SU-DHL-6 (cell line): ENCODE data around the gene NDUFV1.
"Not testable (repeated sequence)": the region's sequence is repeated elsewhere in the genome, so short reads cannot be mapped to it uniquely, and the experiment has no call there.

Experiments used
- H2AFZ ChIP-seq: fragments of 200-600 bp; sonication (generic); 2 replicates; pipeline ENCODE4 v1.6.1; 2014; ENCODE audit warnings: low read depth, mild to moderate bottlenecking, moderate library complexity, mixed read lengths, antibody characterized with exemption, low read length; ENCODE audit not compliant: severe bottlenecking
- H3F3A ChIP-seq: fragments of 200-600 bp; shearing (Covaris generic); 2 replicates; pipeline ENCODE4 v1.6.0; 2016; ENCODE audit warnings: antibody characterized with exemption, mild to moderate bottlenecking; ENCODE audit not compliant: insufficient read depth
- H3K27ac ChIP-seq: fragments of 200-600 bp; sonication (generic); 2 replicates; pipeline ENCODE4 v1.5.1; 2016; ENCODE audit warnings: low read depth, mild to moderate bottlenecking, low read length, moderate library complexity, mixed read lengths
- H3K27me3 ChIP-seq: fragments of 200-600 bp; sonication (generic), shearing (Covaris generic); 2 replicates; pipeline ENCODE4 v1.6.0; 2014; ENCODE audit warnings: mild to moderate bottlenecking, low read length
- H3K36me3 ChIP-seq: fragments of 200-600 bp; sonication (generic); 2 replicates; pipeline ENCODE4 v1.6.1; 2014; ENCODE audit warnings: mild to moderate bottlenecking, low read length, mixed read lengths
- H3K4me2 ChIP-seq: fragments of 300-600, 200-600 bp; shearing (Covaris generic), sonication (generic); 2 replicates; pipeline ENCODE4 v1.6.0; 2014; ENCODE audit warnings: low read length, low read depth, mild to moderate bottlenecking; ENCODE audit not compliant: poor library complexity, severe bottlenecking
- H3K4me3 ChIP-seq: fragments of 200-600 bp; sonication (generic); 2 replicates; pipeline ENCODE4 v1.5.1; 2014; ENCODE audit warnings: antibody characterized with exemption, low read length, mild to moderate bottlenecking, mixed read lengths; ENCODE audit not compliant: insufficient read depth, poor library complexity, severe bottlenecking
- H3K79me2 ChIP-seq: fragments of 200-600 bp; sonication (generic); 2 replicates; pipeline ENCODE4 v1.6.1; 2014; ENCODE audit warnings: mild to moderate bottlenecking, low read length, moderate library complexity; ENCODE audit not compliant: insufficient read depth
- H3K9ac ChIP-seq: fragments of 200-600 bp; sonication (generic); 2 replicates; pipeline ENCODE4 v1.7.0; 2014; ENCODE audit warnings: mild to moderate bottlenecking, low read length
- H3K9me2 ChIP-seq: fragments of 200-600 bp; sonication (generic); replicated peaks from 2 replicates; pipeline ENCODE4 v1.6.1; 2014; ENCODE audit warnings: low read length; ENCODE audit not compliant: insufficient read depth
- H3K9me3 ChIP-seq: fragments of 200-600 bp; sonication (generic); 2 replicates; pipeline ENCODE4 v1.6.1; 2014; ENCODE audit warnings: low read length, mixed read lengths; ENCODE audit not compliant: insufficient read depth
- H4K20me1 ChIP-seq: fragments of 200-600 bp; sonication (generic); 2 replicates; pipeline ENCODE4 v1.6.1; 2014; ENCODE audit warnings: low read depth, mild to moderate bottlenecking, antibody characterized with exemption, low read length, moderate library complexity, mixed read lengths
- CTCF ChIP-seq: fragments of 200-600 bp; sonication (generic); IDR thresholded peaks from one replicate; pipeline ENCODE4 v1.5.1; 2017; ENCODE audit warnings: antibody characterized with exemption, mild to moderate bottlenecking, low read length, moderate library complexity; ENCODE audit not compliant: insufficient read depth, poor library complexity, severe bottlenecking
- EZH2phosphoT487 ChIP-seq: fragments of 200-600 bp; sonication (generic), shearing (Covaris generic); conservative IDR thresholded peaks from 2 replicates; pipeline ENCODE4 v1.6.1; 2018; ENCODE audit warnings: mild to moderate bottlenecking, antibody characterized with exemption, low read length, moderate library complexity, mixed read lengths

NDUFV1 gene

GRCh38 chr11:67634366-67635230, 27.9 kb downstream of the NDUFV1 start:
- Histone ChIP-seq H3K4me2 (no peak overlapping the region), H2AFZ (no peak overlapping the region), H3K27me3 (no peaks in the 10 kb centered on the region), H3K9me2 (no peaks in the 10 kb centered on the region), H3K4me3 (no peak overlapping the region), H3K9me3 (no peaks in the 10 kb centered on the region), H3K27ac (no peak overlapping the region), H3K9ac (no peak overlapping the region), H3F3A (peaks cover 4% of the 10 kb centered on the region; the same call in 1 of the 2 replicates), H4K20me1 (no peaks in the 10 kb centered on the region), H3K79me2 (no peaks in the 10 kb centered on the region), H3K36me3 (no peaks in the 10 kb centered on the region)
- TF ChIP-seq CTCF (no peak), EZH2phosphoT487 (no peak)

- H3K4me2 ChIP-seq, result no peak overlapping the region
- H3K79me2 ChIP-seq, result no peaks in the 10 kb centered on the region
- no peaks in the 10 kb centered on the region for H4K20me1 ChIP-seq
- H3K36me3 ChIP-seq, result no peaks in the 10 kb centered on the region
- H3K27ac ChIP-seq, result no peak overlapping the region
- 0 out of 2 replicates have a peak, but pooled peaks cover 2% of the 10 kb centered on the region for H3F3A ChIP-seq
- H3K9me3 ChIP-seq, result no peaks in the 10 kb centered on the region
- H3K9ac ChIP-seq, result no peak overlapping the region
- no peak for TF ChIP-seq EZH2phosphoT487
- no peak for TF ChIP-seq CTCF
- no peak overlapping the region for H2AFZ ChIP-seq
- no peaks in the 10 kb centered on the region for H3K27me3 ChIP-seq
- no peaks in the 10 kb centered on the region for H3K9me2 ChIP-seq
- no peak overlapping the region for H3K4me3 ChIP-seq
Observed at GRCh38 chr11:67635231-67635521, 28.4 kb downstream of the NDUFV1 start.

DNA sequence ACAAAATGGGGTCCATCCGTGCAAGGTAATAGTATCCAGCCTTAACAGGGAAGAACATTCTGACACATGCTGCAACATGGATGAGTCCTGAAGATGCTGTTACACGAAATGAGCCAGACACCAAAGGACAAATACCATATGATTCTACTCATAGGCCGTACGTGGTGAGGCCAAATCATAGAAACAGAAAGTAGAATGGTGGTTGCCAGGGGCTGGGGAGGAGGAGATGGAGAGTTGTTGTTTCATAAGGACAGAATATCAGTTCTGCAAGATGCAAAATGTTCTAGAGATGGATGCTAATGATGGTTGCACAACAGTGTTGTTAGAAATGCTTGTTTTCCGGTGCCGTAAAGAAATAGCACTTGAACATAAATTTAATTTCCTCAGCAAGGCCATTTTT, 30.2 kb downstream of the NDUFV1 start:
- TF ChIP-seq EZH2phosphoT487, result no peak
- no peak for TF ChIP-seq CTCF
- no peaks in the 10 kb centered on the region for H3K36me3 ChIP-seq
- H3K27ac ChIP-seq, result no peak overlapping the region
- no peak overlapping the region for H3K4me2 ChIP-seq
- 0 out of 2 replicates have a peak, but pooled peaks cover 2% of the 10 kb centered on the region for H3F3A ChIP-seq
- H2AFZ ChIP-seq, result no peak overlapping the region
- H3K9ac ChIP-seq, result no peak overlapping the region
- no peaks in the 10 kb centered on the region for H3K9me2 ChIP-seq
- H3K27me3 ChIP-seq, result no peaks in the 10 kb centered on the region
- H4K20me1 ChIP-seq, result no peaks in the 10 kb centered on the region
- no peaks in the 10 kb centered on the region for H3K9me3 ChIP-seq
- no peak overlapping the region for H3K4me3 ChIP-seq
- no peaks in the 10 kb centered on the region for H3K79me2 ChIP-seq

DNA sequence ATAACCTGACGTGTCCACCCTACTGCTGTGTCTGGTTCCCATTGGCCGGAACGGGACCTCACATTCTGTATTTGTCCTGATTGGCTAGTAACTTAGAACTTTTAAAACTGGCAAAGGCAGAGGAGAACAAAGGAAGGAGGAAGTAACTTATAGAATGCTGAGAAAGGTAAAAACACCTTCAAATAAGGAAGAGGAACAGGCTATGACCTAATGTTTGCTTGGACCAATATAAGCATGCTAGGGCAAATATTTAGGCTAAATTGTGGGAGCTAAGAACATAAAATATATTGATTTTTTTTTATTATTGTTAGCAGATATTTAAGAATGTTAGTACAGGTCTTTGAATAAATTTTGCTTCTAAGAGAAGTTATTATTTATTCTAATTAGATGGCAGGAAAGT, 30.7 kb downstream of the NDUFV1 start:
- not testable (repeated sequence) for H3K36me3 ChIP-seq, H3K9me3 ChIP-seq, H3K4me2 ChIP-seq, H4K20me1 ChIP-seq, H3K27ac ChIP-seq, H3K9ac ChIP-seq, H3K4me3 ChIP-seq, H2AFZ ChIP-seq, H3K79me2 ChIP-seq, H3F3A ChIP-seq, H3K27me3 ChIP-seq, H3K9me2 ChIP-seq
